AG10803 (cell line): ENCODE results near the gene COX6B1.
"Not testable (repeated sequence)": the region's sequence is repeated elsewhere in the genome, so short reads cannot be mapped to it uniquely, and the experiment has no call there.

ENCODE experiments used
- DNase-seq: peaks from one replicate; pipeline ENCODE4 v3.0.0; 2010; ENCODE audit warnings: low read depth
- H3K4me3 ChIP-seq: 2 replicates; pipeline ENCODE4 v1.5.1; 2011; ENCODE audit warnings: mild to moderate bottlenecking, low read length, control low read depth
- TF ChIP-seq, protein P1 (sequence below): conservative IDR thresholded peaks from 2 replicates; pipeline ENCODE4 v1.5.1; 2011; ENCODE audit warnings: mild to moderate bottlenecking, low read length, control low read depth, inconsistent platforms

COX6B1 gene, protein sequence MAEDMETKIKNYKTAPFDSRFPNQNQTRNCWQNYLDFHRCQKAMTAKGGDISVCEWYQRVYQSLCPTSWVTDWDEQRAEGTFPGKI

DNA sequence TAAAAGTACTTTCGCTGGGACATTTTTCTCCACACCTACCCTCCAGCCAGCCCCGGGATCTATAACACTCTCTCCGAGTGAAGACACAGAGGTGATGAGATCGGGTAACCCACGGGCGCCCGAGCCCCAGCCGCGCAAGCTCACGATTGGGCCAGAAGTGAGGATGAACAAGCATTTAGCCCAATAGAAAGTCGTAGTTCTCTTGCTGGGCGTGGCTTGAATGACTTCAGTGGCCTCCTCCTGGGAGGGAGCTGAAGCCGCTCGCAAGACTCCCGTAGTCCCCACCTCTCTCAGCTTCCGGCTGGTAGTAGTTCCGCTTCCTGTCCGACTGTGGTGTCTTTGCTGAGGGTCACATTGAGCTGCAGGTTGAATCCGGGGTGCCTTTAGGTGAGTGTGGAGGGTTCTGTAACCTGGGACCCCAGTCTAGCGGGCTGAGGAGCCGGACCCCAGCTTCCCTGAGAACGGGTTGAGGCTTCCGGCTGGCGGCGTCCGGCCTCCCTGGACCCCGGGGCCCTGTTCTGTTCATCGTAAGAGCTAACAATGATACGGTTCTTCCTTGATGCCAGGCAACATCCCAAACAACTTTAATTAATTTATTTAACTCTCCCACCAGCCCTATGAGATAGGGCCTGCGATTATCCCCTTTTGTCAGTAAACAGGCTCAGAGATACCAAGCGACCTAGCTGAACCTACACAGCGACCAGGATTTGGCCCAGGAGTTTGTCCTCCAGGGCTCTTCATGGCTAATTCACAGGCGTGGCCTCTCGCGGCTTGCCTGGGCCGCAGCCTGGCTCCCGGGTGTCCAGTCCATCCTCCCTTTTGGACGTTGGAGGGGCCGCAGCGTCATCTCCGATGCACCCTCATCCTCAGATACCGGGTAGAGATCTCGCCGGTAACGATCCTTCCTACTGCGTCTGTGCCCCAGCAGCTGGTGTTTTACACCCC is at the start of gene COX6B1:
Gene COX6B1 (plus strand): TSS at position 307 of the 945 bp plus-strand sequence. CDS start 2,921 bp downstream, outside the sequence.
- peak within 1 kb of the TSS; percentile 90 for H3K4me3 ChIP-seq
- peak; percentile 97 for DNase-seq

DNA sequence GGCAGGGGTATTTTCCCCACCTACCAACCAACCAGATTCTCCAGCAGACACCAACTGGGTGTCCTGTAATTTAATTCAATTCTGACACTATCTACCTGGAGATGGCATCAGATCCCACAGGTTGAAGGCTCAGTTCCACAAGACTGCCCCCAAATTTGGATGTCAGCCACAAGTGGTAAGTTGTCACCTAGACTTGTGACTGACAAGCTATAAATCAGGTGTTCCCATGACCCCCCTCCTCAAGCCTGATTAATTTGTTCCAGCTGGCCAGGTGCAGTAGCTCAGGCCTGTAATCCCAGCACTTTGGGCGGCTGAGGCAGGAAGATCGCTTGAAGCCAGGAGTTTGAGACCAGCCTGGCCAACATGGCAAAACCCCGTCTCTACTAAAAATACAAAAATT is 46.2 kb upstream of the COX6B1 start:
- no peak overlapping the region for H3K4me3 ChIP-seq
- TF ChIP-seq, protein P1, sequence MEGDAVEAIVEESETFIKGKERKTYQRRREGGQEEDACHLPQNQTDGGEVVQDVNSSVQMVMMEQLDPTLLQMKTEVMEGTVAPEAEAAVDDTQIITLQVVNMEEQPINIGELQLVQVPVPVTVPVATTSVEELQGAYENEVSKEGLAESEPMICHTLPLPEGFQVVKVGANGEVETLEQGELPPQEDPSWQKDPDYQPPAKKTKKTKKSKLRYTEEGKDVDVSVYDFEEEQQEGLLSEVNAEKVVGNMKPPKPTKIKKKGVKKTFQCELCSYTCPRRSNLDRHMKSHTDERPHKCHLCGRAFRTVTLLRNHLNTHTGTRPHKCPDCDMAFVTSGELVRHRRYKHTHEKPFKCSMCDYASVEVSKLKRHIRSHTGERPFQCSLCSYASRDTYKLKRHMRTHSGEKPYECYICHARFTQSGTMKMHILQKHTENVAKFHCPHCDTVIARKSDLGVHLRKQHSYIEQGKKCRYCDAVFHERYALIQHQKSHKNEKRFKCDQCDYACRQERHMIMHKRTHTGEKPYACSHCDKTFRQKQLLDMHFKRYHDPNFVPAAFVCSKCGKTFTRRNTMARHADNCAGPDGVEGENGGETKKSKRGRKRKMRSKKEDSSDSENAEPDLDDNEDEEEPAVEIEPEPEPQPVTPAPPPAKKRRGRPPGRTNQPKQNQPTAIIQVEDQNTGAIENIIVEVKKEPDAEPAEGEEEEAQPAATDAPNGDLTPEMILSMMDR, result no peak
- DNase-seq, result no peak

More for the DNA sequence above, at the start of gene COX6B1:
- TF ChIP-seq, protein P1, result no peak

DNA sequence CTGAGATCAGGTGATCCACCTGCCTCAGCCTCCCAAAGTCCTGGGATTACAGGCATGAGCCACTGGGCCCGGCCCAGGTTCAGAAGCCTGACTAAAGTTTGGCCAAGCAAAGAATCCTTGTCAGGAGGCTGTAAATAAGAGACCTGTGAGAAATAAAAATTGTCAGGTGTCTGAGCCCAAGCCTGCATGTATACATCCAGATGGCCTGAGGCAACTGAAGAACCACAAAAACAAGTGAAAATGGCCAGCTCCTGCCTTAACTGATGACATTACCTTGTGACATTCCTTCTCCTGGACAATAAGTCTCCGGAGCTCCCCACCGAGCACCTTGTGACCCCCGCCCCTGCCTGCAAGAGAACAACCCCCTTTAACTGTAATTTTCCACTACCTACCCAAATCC is 43.7 kb upstream of the COX6B1 start:
- DNase-seq, H3K4me3 ChIP-seq: not testable (repeated sequence)

DNA sequence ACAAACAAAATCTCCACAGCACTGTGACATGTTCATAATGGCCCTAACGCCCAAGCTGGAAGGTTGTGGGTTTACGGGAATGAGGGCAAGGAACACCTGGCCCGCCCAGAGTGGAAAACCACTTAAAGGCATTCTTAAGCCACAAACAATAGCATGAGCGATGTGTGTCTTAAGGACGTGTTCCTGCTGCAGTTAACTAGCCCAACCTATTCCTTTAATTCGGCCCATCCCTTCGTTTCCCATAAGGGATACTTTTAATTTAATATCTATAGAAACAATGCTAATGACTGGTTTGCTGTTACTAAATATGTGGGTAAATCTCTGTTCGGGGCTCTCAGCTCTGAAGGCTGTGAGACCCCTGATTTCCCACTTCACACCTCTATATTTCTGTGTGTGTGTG is 41.0 kb upstream of the COX6B1 start:
- not testable (repeated sequence) for H3K4me3 ChIP-seq, DNase-seq

DNA sequence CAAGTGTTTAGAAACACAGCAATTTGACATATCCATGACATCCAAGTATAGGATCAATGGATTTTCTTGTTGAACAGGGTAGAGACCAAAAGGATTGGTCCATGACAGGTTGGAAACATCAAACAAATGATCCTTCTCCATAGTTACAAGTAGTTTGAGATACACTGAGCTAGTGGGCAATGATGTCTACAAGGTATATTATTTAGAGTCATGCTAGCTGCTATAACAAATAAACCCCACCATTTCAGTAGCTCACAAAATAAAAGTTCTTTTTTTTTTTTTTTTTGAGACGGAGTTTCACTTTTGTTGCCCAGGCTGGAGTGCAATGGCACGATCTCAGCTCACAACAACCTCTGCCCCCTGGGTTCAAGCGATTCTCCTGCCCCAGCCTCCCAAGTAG is 40.5 kb upstream of the COX6B1 start:
- DNase-seq, result no peak
- TF ChIP-seq, protein P1, result no peak
- H3K4me3 ChIP-seq, result no peak overlapping the region

DNA sequence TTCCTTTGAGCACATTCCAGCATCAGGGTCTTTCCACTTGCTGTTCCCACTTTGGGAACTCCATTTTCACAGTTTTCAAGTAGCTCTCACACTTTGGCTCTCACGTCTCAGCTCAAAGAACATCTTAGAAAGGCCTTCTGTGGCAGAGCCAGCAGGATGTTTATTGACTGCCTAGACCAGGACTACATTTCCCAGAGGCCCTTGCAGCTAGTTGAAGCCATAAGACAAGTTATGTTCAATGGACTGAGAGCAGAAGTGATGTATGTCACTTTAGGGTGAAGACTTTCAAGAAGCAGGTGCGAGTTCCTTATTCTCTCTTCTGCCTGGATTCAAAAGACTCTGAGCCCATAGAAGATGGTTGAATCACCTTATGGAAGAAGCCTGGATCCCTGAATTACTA is 39.9 kb upstream of the COX6B1 start:
- TF ChIP-seq, protein P1, result no peak
- H3K4me3 ChIP-seq, result no peak overlapping the region
- no peak for DNase-seq

DNA sequence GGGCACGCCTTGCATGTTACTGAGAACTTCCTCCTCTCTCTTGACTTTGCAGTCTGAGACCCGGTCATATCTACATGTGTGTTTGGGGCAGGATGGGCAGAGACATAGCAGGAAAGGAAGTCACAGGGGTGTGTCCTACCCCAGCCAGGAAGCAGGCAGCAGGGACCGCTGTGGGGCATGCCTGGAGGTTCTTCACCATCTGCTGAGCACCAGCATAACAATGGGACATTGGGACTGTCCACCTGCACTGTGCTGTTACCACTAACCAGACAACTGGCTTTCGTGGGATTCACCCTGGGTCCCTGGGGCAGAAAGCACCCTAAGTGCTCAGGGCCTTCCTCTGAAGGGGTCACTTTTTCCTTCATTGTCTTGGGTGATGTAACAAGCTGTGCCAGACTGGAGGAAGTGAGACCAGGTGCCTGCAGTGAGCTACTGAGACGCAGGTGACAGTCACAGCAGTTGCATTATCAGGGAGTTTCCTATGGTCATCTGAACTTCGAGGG is 38.2 kb upstream of the COX6B1 start:
- TF ChIP-seq, protein P1, result no peak

DNA sequence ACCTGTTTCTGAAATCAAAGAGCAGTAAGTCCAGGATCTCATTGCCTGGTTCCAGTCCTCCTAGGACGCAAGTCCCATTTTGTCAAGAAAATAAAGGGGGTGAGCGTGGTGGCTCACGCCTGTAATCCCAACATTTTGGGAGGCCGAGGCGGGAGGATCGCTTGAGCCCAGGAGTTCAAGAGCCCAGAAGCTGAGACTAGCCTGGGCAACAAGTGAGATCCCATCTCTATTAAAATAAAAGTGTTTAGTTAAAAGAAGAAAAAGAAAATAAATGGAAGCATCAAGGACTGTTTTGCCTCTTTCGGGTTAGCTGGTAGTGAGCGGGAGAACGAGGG is 35.9 kb upstream of the COX6B1 start:
- no peak for DNase-seq
- TF ChIP-seq, protein P1, result no peak
- peak overlapping the region; percentile 89 for H3K4me3 ChIP-seq

More for the DNA sequence above, 38.2 kb upstream of the COX6B1 start:
- no peak for DNase-seq
- H3K4me3 ChIP-seq, result no peak overlapping the region
